Measurements from ENCODE around the gene GNG4.

GNG4 gene

GRCh38 chr1:235515844-235516512 is 133.6 kb downstream of the GNG4 start:
- TF ChIP-seq, protein P1, sequence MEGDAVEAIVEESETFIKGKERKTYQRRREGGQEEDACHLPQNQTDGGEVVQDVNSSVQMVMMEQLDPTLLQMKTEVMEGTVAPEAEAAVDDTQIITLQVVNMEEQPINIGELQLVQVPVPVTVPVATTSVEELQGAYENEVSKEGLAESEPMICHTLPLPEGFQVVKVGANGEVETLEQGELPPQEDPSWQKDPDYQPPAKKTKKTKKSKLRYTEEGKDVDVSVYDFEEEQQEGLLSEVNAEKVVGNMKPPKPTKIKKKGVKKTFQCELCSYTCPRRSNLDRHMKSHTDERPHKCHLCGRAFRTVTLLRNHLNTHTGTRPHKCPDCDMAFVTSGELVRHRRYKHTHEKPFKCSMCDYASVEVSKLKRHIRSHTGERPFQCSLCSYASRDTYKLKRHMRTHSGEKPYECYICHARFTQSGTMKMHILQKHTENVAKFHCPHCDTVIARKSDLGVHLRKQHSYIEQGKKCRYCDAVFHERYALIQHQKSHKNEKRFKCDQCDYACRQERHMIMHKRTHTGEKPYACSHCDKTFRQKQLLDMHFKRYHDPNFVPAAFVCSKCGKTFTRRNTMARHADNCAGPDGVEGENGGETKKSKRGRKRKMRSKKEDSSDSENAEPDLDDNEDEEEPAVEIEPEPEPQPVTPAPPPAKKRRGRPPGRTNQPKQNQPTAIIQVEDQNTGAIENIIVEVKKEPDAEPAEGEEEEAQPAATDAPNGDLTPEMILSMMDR (conservative IDR thresholded peaks at IDR 0.05): no peak
- H3K27ac ChIP-seq: no peak overlapping the region; the same call in 1 of the 2 replicates

- TF ChIP-seq, protein P1 (conservative IDR thresholded peaks at IDR 0.05): peak; percentile 94
Observed at GRCh38 chr1:235513495-235514366, 135.9 kb downstream of the GNG4 start.

GRCh38 chr1:235511470-235512240 is 137.9 kb downstream of the GNG4 start:
- TF ChIP-seq, protein P1 (conservative IDR thresholded peaks at IDR 0.05): peak; percentile 7; the same call in 1 of the 2 replicates
- no peak overlapping the region for H3K27ac ChIP-seq

More at GRCh38 chr1:235513495-235514366, 135.9 kb downstream of the GNG4 start:
- H3K27ac ChIP-seq: no peak overlapping the region

DNA sequence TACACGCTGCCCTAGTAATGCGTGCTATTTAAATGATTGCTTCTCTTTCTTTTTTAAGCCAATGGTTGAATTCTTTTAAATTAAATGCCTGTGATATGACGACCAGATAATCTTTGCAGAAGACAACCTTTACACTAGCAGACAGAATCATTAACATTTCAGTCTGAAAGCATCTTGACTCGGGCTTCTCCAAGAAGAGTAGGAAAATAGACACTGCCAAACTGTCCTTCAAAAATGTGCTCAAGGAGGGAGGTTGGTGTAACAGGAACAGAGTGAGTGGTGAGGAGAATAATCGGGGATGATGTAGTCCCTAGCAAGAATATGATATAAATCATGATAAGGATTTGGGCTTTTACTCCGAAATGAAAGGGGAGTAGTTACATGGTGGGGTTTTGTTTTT is 138.8 kb downstream of the GNG4 start:
- no peak overlapping the region for H3K27ac ChIP-seq
- TF ChIP-seq, protein P1 (conservative IDR thresholded peaks at IDR 0.05): no peak

GRCh38 chr1:235507623-235508022 is 142.0 kb downstream of the GNG4 start:
- TF ChIP-seq, protein P1 (conservative IDR thresholded peaks at IDR 0.05): no peak

GRCh38 chr1:235504494-235505222 is 144.9 kb downstream of the GNG4 start:
- peak overlapping the region; percentile 96 for H3K27ac ChIP-seq
- TF ChIP-seq, protein P1 (conservative IDR thresholded peaks at IDR 0.05): peak; percentile 88

More at GRCh38 chr1:235507623-235508022, 142.0 kb downstream of the GNG4 start:
- H3K27ac ChIP-seq: no peak overlapping the region

Measured in VCaP (cell line).